NOMO-1 treated with DMSO at 0.1 percent for 48 hours (cell line): ENCODE results near the gene LPAR1.
"Not testable (repeated sequence)": the region's sequence is repeated elsewhere in the genome, so short reads cannot be mapped to it uniquely, and the experiment has no call there.

Experiments
- DNase-seq: peaks from one replicate; lab custom pipeline; 2025; ENCODE audit not compliant: unreplicated experiment; lab: John Stamatoyannopoulos, UW

The LPAR1 gene

GRCh38 chr9:110877374-110877773 lies 160.9 kb downstream of the LPAR1 start:
- no peak for DNase-seq

- DNase-seq = no peak
Measured at GRCh38 chr9:110876929-110877328, 161.3 kb downstream of the LPAR1 start.

GRCh38 chr9:110874963-110875674 lies 163.2 kb downstream of the LPAR1 start:
- peak; percentile 95 for DNase-seq

- no peak for DNase-seq
Measured at GRCh38 chr9:110872920-110873319, 165.3 kb downstream of the LPAR1 start.

- no peak for DNase-seq
Measured at GRCh38 chr9:110871736-110872135, 166.5 kb downstream of the LPAR1 start.

GRCh38 chr9:110869931-110870330 lies 168.3 kb downstream of the LPAR1 start:
- DNase-seq = peak; percentile 37

GRCh38 chr9:110864011-110864410 lies 174.3 kb downstream of the LPAR1 start:
- no peak for DNase-seq

GRCh38 chr9:110861370-110862110 lies 176.7 kb downstream of the LPAR1 start:
- not testable (repeated sequence) for DNase-seq

- no peak for DNase-seq
Measured at GRCh38 chr9:110856772-110857171, 181.5 kb downstream of the LPAR1 start.

- DNase-seq = no peak
Measured at GRCh38 chr9:110850401-110851135, 187.7 kb downstream of the LPAR1 start.

GRCh38 chr9:110847671-110848070 lies 190.6 kb downstream of the LPAR1 start:
- DNase-seq = peak; percentile 56

GRCh38 chr9:110846215-110846614 lies 192.1 kb downstream of the LPAR1 start:
- DNase-seq = no peak

- DNase-seq = no peak
Measured at GRCh38 chr9:110844121-110844520, 194.1 kb downstream of the LPAR1 start.

- no peak for DNase-seq
Measured at GRCh38 chr9:110842986-110843385, 195.3 kb downstream of the LPAR1 start.

- DNase-seq = no peak
Measured at GRCh38 chr9:110842169-110842568, 196.1 kb downstream of the LPAR1 start.

GRCh38 chr9:110837401-110838005 lies 200.8 kb downstream of the LPAR1 start:
- DNase-seq = peak; percentile 28

- DNase-seq = no peak
Measured at GRCh38 chr9:110835859-110836271, 202.4 kb downstream of the LPAR1 start.

GRCh38 chr9:110835404-110835803 lies 202.9 kb downstream of the LPAR1 start:
- DNase-seq = no peak

- no peak for DNase-seq
Measured at GRCh38 chr9:110832926-110833325, 205.3 kb downstream of the LPAR1 start.

GRCh38 chr9:110830495-110830894 lies 207.8 kb downstream of the LPAR1 start:
- DNase-seq = no peak

GRCh38 chr9:110828264-110828663 lies 210.0 kb downstream of the LPAR1 start:
- no peak for DNase-seq
